SU-DHL-6 (cell line): ENCODE measurements around the gene MTCL1.

Experiments used
- CTCF ChIP-seq: fragments of 200-600 bp; sonication (generic); IDR thresholded peaks from one replicate; pipeline ENCODE4 v1.5.1; 2017; ENCODE audit warnings: antibody characterized with exemption, mild to moderate bottlenecking, low read length, moderate library complexity; ENCODE audit not compliant: insufficient read depth, poor library complexity, severe bottlenecking
- EZH2phosphoT487 ChIP-seq: fragments of 200-600 bp; sonication (generic), shearing (Covaris generic); conservative IDR thresholded peaks from 2 replicates; pipeline ENCODE4 v1.6.1; 2018; ENCODE audit warnings: mild to moderate bottlenecking, antibody characterized with exemption, low read length, moderate library complexity, mixed read lengths

GRCh38 chr18:8806798-8807487 is 101.6 kb downstream of the MTCL1 start:
- TF ChIP-seq CTCF, result no peak
- no peak for TF ChIP-seq EZH2phosphoT487
